ENCODE results near the gene COX19. TPM values are rescaled to one million over a fixed set of nuclear protein-coding genes. Genes with fewer than 3 reads are reported as not detected.
"Not testable (repeated sequence)": the region's sequence is repeated elsewhere in the genome, so short reads cannot be mapped to it uniquely, and the experiment has no call there.

The COX19 gene
- total RNA-seq, 4 donors from 2014 or later, result 8.6 to 30.2 (median 16.9) TPM

DNA sequence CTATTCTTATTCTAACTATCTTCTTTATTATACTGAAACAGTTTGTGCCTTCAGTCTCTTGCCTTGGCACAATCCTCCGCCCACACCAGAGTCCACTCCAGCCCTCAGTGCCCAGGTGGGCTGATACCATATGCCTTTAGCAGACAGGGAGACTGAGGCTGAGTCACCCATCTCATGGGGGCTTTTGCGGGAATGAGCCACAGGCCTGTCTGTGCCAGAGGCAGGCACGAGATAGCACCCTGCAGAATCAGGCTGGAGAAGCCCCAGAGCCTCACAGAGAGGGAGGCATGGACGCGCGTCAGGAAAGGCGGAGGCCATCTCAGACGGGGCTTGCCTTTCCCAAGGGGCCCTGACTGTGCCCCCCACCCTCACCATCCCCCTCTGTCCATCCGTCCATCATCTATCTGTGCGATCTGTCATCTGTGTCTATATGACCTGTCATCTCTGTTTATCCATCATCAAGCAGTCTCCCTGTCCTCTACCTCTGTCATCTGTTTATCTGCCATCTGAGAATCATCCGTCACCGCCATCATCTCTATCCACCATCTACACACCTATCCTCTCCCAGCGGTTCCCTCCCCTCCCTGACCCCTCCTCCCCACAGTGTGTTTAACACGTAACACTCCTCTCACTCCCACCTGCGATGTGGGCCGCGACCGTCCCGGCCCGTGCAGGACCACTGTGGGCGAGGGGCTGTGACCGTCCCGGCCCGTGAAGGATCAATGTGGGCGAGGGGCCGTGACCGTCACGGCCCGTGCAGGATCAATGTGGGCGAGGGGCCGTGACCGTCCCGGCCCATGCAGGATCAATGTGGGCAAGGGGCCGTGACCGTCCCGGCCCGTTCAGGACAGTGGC is 13.6 kb downstream of the COX19 start:
- in situ Hi-C loops (cut with MboI; ENCODE audit: low pct_ligation_motif_present in 1 of 4, low pct_unique_long_range_greater_than_20kb in 1 of 4, low sequenced_read_pairs in 3 of 4) (no loop called here), intact Hi-C loops (cut with DNase I; ENCODE audit: low total_unique reads) (no loop called here)
- Histone ChIP-seq H3K9me3 (no peaks in the 10 kb centered on the region), H3K4me1 (peaks cover 19 to 38% (median 31%) of the 10 kb centered on the region in 4 donors), H3K4me3 (no peak overlapping the region), H3K27ac (no peak overlapping the region), H3K27me3 (no peaks in the 10 kb centered on the region), H3K36me3 (peaks cover 0 to 2% (median 0%) of the 10 kb centered on the region in 4 donors)
- WGBS, 2 donors (ENCODE audit: low coverage in 1 of 2), result 88% methylated on average over 37 of the region's 37 CpGs; no CpG with 5 or more reads in 1 of the 2 donors
- TF ChIP-seq EP300 (IDR thresholded peaks at IDR 0.05; ENCODE audit: low read depth), result no peak
- TF ChIP-seq POLR2AphosphoS5 (IDR thresholded peaks at IDR 0.05), result no peak
- TF ChIP-seq, protein P1, sequence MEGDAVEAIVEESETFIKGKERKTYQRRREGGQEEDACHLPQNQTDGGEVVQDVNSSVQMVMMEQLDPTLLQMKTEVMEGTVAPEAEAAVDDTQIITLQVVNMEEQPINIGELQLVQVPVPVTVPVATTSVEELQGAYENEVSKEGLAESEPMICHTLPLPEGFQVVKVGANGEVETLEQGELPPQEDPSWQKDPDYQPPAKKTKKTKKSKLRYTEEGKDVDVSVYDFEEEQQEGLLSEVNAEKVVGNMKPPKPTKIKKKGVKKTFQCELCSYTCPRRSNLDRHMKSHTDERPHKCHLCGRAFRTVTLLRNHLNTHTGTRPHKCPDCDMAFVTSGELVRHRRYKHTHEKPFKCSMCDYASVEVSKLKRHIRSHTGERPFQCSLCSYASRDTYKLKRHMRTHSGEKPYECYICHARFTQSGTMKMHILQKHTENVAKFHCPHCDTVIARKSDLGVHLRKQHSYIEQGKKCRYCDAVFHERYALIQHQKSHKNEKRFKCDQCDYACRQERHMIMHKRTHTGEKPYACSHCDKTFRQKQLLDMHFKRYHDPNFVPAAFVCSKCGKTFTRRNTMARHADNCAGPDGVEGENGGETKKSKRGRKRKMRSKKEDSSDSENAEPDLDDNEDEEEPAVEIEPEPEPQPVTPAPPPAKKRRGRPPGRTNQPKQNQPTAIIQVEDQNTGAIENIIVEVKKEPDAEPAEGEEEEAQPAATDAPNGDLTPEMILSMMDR (IDR thresholded peaks at IDR 0.05), result no peak
- no peak for TF ChIP-seq POLR2A (IDR thresholded peaks at IDR 0.05)
- DNase-seq, result peak; percentile 5

DNA sequence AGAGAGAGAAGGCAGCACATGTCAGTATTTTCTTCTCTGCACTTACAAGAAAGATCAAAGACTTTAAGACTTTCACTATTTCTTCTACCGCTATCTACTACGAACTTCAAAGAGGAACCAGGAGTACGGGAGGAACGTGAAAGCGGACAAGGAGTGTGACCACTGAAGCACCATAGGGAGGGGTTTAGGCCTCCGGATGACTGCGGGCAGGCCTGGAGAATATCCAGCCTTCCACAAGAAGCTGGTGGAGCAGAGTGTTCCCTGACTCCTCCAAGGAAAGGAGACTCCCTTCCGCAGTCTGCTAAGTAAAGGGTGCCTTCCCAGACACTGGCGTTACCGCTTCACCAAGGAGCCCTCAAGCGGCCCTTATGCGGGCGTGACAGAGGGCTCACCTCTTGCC is 14.4 kb downstream of the COX19 start:
- peaks cover 19 to 38% (median 31%) of the 10 kb centered on the region in 4 donors for H3K4me1 ChIP-seq
- H3K27ac ChIP-seq, result peak overlapping the region in 1 of 4 donors; percentile 50
- in situ Hi-C loops (cut with MboI; ENCODE audit: low pct_ligation_motif_present in 1 of 4, low pct_unique_long_range_greater_than_20kb in 1 of 4, low sequenced_read_pairs in 3 of 4); H3K36me3 ChIP-seq; H3K9me3 ChIP-seq; H3K27me3 ChIP-seq; H3K4me3 ChIP-seq; intact Hi-C loops (cut with DNase I; ENCODE audit: low total_unique reads): not testable (repeated sequence)
- DNase-seq, result peak; percentile 10
- 33 to 79% methylated on average over 4 to 13 of the region's 13 CpGs for WGBS, 2 donors (ENCODE audit: low coverage in 1 of 2)

DNA sequence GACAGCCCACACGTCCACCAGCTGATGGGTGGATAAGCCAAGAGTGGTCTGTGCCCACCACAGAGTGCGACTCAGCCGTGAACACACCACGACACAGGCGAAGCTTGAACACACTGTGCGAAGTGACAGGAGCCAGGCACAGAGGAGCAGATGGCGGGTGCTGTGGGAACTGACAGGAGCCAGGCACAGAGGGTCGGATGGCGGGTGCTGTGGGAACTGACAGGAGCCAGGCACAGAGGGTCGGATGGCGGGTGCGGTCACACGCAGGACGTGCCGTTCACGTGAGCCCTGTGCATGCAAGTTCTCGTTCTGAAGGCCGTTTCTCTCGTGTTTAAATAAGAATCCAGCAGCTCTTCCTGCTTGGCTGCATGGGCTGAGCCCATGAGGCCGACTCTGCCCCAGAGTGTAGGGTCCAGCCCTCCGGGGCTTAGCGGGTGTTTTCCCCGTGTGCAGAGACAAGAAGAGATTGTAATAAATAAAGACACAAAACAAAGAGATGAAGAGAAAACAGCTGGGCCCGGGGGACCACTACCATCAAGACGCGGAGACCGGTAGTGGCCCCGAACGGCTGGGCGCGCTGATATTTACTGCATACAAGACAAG is 15.0 kb downstream of the COX19 start:
- in situ Hi-C loops (cut with MboI; ENCODE audit: low pct_ligation_motif_present in 1 of 4, low pct_unique_long_range_greater_than_20kb in 1 of 4, low sequenced_read_pairs in 3 of 4) (no loop called here), intact Hi-C loops (cut with DNase I; ENCODE audit: low total_unique reads) (no loop called here)
- peak overlapping the region in 1 of 4 donors; percentile 50 for H3K27ac ChIP-seq

DNA sequence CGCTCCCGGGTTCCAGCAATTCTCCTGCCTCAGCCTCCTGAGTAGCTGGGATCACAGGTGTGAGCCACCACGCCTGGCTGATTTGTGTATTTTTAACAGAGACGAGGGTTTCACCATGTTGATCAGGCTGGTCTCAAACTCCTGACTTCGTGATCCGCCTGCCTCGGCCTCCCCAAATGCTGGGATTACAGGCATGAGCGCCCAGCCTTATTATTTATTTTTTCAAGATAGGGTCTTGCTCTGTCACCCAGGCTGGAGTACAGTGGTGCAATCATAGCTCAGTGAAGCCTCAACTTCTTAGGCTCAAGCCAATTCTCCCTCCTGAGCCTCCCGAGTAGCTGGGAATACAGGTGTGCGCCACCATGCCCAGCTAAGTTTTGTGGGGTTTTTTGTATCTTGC is 15.6 kb downstream of the COX19 start:
- H3K36me3 ChIP-seq; intact Hi-C loops (cut with DNase I; ENCODE audit: low total_unique reads); in situ Hi-C loops (cut with MboI; ENCODE audit: low pct_ligation_motif_present in 1 of 4, low pct_unique_long_range_greater_than_20kb in 1 of 4, low sequenced_read_pairs in 3 of 4); H3K27me3 ChIP-seq; H3K9me3 ChIP-seq; H3K4me3 ChIP-seq: not testable (repeated sequence)
- Histone ChIP-seq H3K27ac (peak overlapping the region in 1 of 4 donors; percentile 50), H3K4me1 (peaks cover 17 to 31% (median 25%) of the 10 kb centered on the region in 4 donors)
- 94% methylated on average over 10 of the region's 10 CpGs; no CpG with 5 or more reads in 1 of the 2 donors for WGBS, 2 donors (ENCODE audit: low coverage in 1 of 2)
- peak; percentile 1 for DNase-seq

More for the DNA sequence above, 15.0 kb downstream of the COX19 start:
- 20 to 76% methylated on average over 1 to 31 of the region's 31 CpGs for WGBS, 2 donors (ENCODE audit: low coverage in 1 of 2)
- Histone ChIP-seq H3K27me3 (no peaks in the 10 kb centered on the region), H3K36me3 (no peaks in the 10 kb centered on the region), H3K4me1 (peaks cover 19 to 33% (median 27%) of the 10 kb centered on the region in 4 donors), H3K4me3 (no peak overlapping the region), H3K9me3 (no peaks in the 10 kb centered on the region)
- TF ChIP-seq, protein P1 (IDR thresholded peaks at IDR 0.05), result no peak
- peak in 1 of 3 donors; percentile 23 for TF ChIP-seq POLR2AphosphoS5 (IDR thresholded peaks at IDR 0.05)
- no peak for TF ChIP-seq POLR2A (IDR thresholded peaks at IDR 0.05)
- peak; percentile 8 for DNase-seq

DNA sequence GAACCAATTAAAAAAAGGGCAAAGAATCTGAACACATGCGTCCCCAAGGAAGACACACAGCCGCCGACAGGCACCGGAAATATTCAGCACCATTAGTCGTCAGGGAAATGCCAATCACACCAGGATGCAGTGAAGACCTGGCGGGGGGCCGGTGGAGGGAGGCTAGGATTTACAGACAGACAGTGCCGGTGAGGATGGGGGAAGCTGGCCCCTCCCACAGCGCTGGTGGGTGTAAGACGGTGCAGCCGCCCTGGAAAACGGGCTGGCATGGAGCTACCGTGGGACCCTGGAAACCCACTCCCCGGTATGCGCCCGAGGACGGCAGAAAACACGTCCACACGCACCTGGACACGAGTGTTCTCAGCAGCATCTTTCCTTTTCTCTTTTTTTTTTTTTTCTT is 16.1 kb downstream of the COX19 start:
- DNase-seq, result peak; percentile 11
- 52 to 58% methylated on average over 19 to 20 of the region's 20 CpGs for WGBS, 2 donors (ENCODE audit: low coverage in 1 of 2)
- Histone ChIP-seq H3K4me1 (peaks cover 12 to 27% (median 21%) of the 10 kb centered on the region in 4 donors), H3K27ac (no peak overlapping the region), H3K4me3 (no peak overlapping the region), H3K9me3 (no peaks in the 10 kb centered on the region), H3K27me3 (peaks cover 3% of the 10 kb centered on the region), H3K36me3 (no peaks in the 10 kb centered on the region)
- in situ Hi-C loops (cut with MboI; ENCODE audit: low pct_ligation_motif_present in 1 of 4, low pct_unique_long_range_greater_than_20kb in 1 of 4, low sequenced_read_pairs in 3 of 4), result no loop called here
- intact Hi-C loops (cut with DNase I; ENCODE audit: low total_unique reads), result no loop called here
- no peak for TF ChIP-seq POLR2AphosphoS5 (IDR thresholded peaks at IDR 0.05)
- TF ChIP-seq, protein P1 (IDR thresholded peaks at IDR 0.05), result no peak
- TF ChIP-seq EP300 (IDR thresholded peaks at IDR 0.05; ENCODE audit: low read depth), result no peak
- no peak for TF ChIP-seq POLR2A (IDR thresholded peaks at IDR 0.05)
